MM.1S (cell line): ENCODE data around the gene DNASE1L2.

Experiments
- CTCF ChIP-seq: fragments of 300-600 bp; sonication (generic); IDR thresholded peaks from 2 replicates; pipeline ENCODE4 v1.5.1; 2016; ENCODE audit warnings: antibody characterized with exemption, low read length, mixed read lengths
- EZH2 ChIP-seq: fragments of 300-600 bp; sonication (generic); optimal IDR thresholded peaks from 2 replicates; pipeline ENCODE3; 2017; ENCODE audit warnings: low read depth, mild to moderate bottlenecking, antibody characterized with exemption, low read length, mixed read lengths
- EZH2phosphoT487 ChIP-seq: fragments of 300-600 bp; sonication (generic); IDR thresholded peaks from 2 replicates; pipeline ENCODE4 v1.6.1; 2018; ENCODE audit warnings: antibody characterized with exemption, low read length

GRCh38 chr16:2233872-2234812, 2.1 kb upstream of the DNASE1L2 start:
- TF ChIP-seq CTCF (no peak), EZH2 (no peak), EZH2phosphoT487 (no peak)
